Natural killer cell (primary cell): Measurements from ENCODE around the gene PLEKHA6. TPM values are rescaled to one million over a fixed set of nuclear protein-coding genes. Genes with fewer than 3 reads are reported as not detected.

Experiments used
- ATAC-seq, 3 donors: fragments of 150-1000 bp in 2 of 3; fragments of 200-7000 bp in 1 of 3; cut with Tn5 transposase; 1 replicate in 1 of 3; 2 replicates in 2 of 3; pipeline ENCODE4 v1.10.0; 2021; ENCODE audit warnings: mild to moderate bottlenecking in 2 of 3, moderate library complexity in 2 of 3
- DNase-seq, 2 donors: peaks; one replicate each; pipeline versions ENCODE4 v3.0.0 to v3.0.0-alpha.2; 2013 to 2021; ENCODE audit warnings: mixed read lengths in 1 of 2
- H3K27ac ChIP-seq: one replicate; pipeline ENCODE4 v1.5.1; 2013; ENCODE audit warnings: mild to moderate bottlenecking, low read length
- H3K27me3 ChIP-seq: one replicate; pipeline ENCODE4 v1.6.1; 2013; ENCODE audit warnings: low read length; ENCODE audit not compliant: control insufficient read depth, insufficient read depth
- H3K36me3 ChIP-seq: one replicate; pipeline ENCODE4 v1.6.1; 2013; ENCODE audit warnings: low read length; ENCODE audit not compliant: control insufficient read depth, insufficient read depth
- H3K4me1 ChIP-seq: one replicate; pipeline ENCODE4 v1.6.1; 2013; ENCODE audit warnings: low read length; ENCODE audit not compliant: control insufficient read depth, insufficient read depth
- H3K4me3 ChIP-seq: one replicate; pipeline ENCODE4 v1.5.1; 2013; ENCODE audit warnings: low read length
- H3K9me3 ChIP-seq: one replicate; pipeline ENCODE4 v1.6.1; 2013; ENCODE audit warnings: low read length; ENCODE audit not compliant: control insufficient read depth, insufficient read depth
- H3K27ac Mint-ChIP-seq, 2 donors: one replicate each; pipeline ENCODE4 v1.8.0; 2022; ENCODE audit warnings: mild to moderate bottlenecking in 2 of 2, mixed read lengths in 2 of 2, moderate library complexity in 1 of 2
- H3K27me3 Mint-ChIP-seq, 2 donors: one replicate each; pipeline ENCODE4 v1.8.0; 2022; ENCODE audit warnings: low read depth in 2 of 2, mixed read lengths in 2 of 2
- H3K36me3 Mint-ChIP-seq: one replicate; pipeline ENCODE4 v1.8.0; 2022; ENCODE audit warnings: mixed read lengths
- H3K4me1 Mint-ChIP-seq, 2 donors: one replicate each; pipeline ENCODE4 v1.8.0; 2022; ENCODE audit warnings: mixed read lengths in 2 of 2
- H3K4me3 Mint-ChIP-seq: one replicate; pipeline ENCODE4 v1.8.0; 2022; ENCODE audit warnings: mild to moderate bottlenecking, moderate library complexity, mixed read lengths
- H3K9me3 Mint-ChIP-seq, 2 donors: one replicate each; pipeline ENCODE4 v1.8.0; 2022; ENCODE audit warnings: mixed read lengths in 2 of 2
- WGBS: methylation state at CpG from one replicate; pipeline ENCODE4 v1.1.7; 2013; ENCODE audit warnings: missing lambda C conversion rate; ENCODE audit not compliant: insufficient coverage; 5-methylcytosine and 5-hydroxymethylcytosine counted together
- intact Hi-C: fragments of 100-400 bp; cut with micrococcal nuclease; formaldehyde crosslinking; loops from one replicate; pipeline ENCODE4 v1.14.2; 2022
- total RNA-seq, 4 donors: library from RNA; stranded (reverse); fragments of 120-200 nt in 1 of 4; gene quantifications; one replicate each; pipeline versions ENCODE4 v1.2.3 to v1.2.4, GENCODE V29; 2013 to 2022
- TF ChIP-seq, protein P1 (sequence below): fragments of 200-600 bp; IDR thresholded peaks from one replicate; pipeline ENCODE4 v1.8.0; 2022; ENCODE audit warnings: antibody characterized with exemption

Gene PLEKHA6
- total RNA-seq, 3 donors from 2014 or later (not counting 1 experiment from before 2014, with no cell fraction given): 0.10 to 0.43 (median 0.16) TPM

DNA sequence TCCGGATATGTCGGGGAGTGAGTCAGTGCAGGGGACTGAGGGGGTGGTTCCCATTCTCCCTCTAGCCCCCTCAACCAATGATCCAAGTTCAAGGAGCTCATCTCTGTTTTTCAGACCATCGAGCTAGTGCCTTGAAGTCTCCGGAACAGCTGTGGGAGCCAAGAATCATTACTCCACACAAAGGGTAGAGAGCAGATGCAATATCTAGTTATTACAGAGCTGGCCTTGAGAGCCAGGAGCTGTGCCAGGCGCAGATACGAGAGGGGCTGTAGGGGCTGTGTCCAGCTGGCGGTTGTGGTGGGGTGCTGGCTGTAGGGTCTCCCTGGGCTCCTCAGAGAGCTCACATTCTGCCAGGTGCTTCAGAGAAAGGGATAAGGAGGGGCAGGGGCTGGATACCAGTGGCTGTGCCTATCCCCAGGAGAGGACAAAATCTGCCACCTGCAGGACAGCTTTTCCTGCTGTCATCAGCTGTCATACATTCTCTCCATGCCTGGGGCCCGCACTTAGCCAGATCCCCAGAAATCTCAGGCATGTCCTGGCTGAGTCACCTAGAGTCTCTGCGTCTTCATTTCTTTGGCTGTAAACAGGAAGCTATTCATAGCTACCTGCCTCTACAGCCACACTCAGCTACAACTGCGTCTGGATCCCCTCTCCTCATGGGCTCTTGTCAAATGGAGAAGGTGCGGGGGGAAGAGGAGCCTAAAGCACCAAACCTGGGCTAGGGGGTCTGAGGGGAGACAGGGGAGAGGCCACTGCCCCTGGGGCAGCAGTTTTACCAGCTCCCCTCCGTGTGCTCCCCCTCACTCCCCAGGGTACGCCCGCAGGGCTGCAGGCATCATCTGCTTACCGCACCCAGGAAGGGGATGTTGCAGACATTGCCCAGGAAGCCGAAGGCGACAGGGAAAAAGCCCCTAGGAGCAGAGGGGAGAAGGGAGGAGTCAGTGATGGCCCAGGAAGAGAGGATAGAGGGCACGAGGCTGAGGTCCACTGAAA is 161.1 kb downstream of the PLEKHA6 start:
- ATAC-seq (no peak), DNase-seq (no peak)
- H3K27ac Mint-ChIP-seq: no peak overlapping the region
- no peak overlapping the region for H3K4me3 Mint-ChIP-seq
- Histone ChIP-seq H3K27me3 (no peaks in the 10 kb centered on the region), H3K4me1 (peaks cover 5% of the 10 kb centered on the region), H3K9me3 (no peaks in the 10 kb centered on the region), H3K27ac (no peak overlapping the region), H3K4me3 (no peak overlapping the region), H3K36me3 (no peaks in the 10 kb centered on the region)
- H3K27me3 Mint-ChIP-seq: peaks cover 6 to 7% of the 10 kb centered on the region in 2 donors
- no peaks in the 10 kb centered on the region for H3K9me3 Mint-ChIP-seq
- intact Hi-C loops: no loop called here
- H3K4me1 Mint-ChIP-seq: peaks cover 0 to 10% of the 10 kb centered on the region in 2 donors
- 81% methylated on average over 15 of the region's 18 CpGs for WGBS
- TF ChIP-seq, protein P1, sequence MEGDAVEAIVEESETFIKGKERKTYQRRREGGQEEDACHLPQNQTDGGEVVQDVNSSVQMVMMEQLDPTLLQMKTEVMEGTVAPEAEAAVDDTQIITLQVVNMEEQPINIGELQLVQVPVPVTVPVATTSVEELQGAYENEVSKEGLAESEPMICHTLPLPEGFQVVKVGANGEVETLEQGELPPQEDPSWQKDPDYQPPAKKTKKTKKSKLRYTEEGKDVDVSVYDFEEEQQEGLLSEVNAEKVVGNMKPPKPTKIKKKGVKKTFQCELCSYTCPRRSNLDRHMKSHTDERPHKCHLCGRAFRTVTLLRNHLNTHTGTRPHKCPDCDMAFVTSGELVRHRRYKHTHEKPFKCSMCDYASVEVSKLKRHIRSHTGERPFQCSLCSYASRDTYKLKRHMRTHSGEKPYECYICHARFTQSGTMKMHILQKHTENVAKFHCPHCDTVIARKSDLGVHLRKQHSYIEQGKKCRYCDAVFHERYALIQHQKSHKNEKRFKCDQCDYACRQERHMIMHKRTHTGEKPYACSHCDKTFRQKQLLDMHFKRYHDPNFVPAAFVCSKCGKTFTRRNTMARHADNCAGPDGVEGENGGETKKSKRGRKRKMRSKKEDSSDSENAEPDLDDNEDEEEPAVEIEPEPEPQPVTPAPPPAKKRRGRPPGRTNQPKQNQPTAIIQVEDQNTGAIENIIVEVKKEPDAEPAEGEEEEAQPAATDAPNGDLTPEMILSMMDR: no peak
- no peaks in the 10 kb centered on the region for H3K36me3 Mint-ChIP-seq

DNA sequence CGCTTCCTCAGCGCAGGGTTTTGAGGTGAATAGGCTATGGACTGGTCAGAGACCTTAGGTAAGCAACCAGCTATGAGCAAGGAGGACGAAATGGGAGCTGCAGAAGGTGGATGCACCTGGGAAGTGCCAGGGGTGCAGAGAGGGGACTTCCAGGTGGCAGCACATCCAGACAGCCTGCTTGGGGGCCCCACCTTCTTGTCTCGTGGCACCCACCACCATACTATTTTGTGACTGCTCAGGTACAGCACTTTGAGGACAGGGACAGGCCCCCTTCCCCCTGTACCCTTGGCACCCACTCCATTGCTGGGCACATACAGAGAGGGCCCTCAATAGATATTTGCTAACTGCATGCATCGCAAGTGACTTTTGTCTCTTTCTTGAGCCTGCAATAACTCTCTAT is 162.7 kb downstream of the PLEKHA6 start:
- Histone ChIP-seq H3K9me3 (no peaks in the 10 kb centered on the region), H3K4me3 (no peak overlapping the region), H3K36me3 (no peaks in the 10 kb centered on the region), H3K27ac (no peak overlapping the region), H3K27me3 (no peaks in the 10 kb centered on the region), H3K4me1 (peaks cover 5% of the 10 kb centered on the region)
- ATAC-seq (no peak), DNase-seq (no peak)
- no peak overlapping the region for H3K27ac Mint-ChIP-seq
- 85% methylated on average over 5 of the region's 5 CpGs for WGBS
- H3K4me3 Mint-ChIP-seq: no peak overlapping the region
- TF ChIP-seq, protein P1: no peak
- H3K27me3 Mint-ChIP-seq: peaks cover 4 to 11% of the 10 kb centered on the region in 2 donors
- H3K9me3 Mint-ChIP-seq: no peaks in the 10 kb centered on the region
- peaks cover 0 to 10% of the 10 kb centered on the region in 2 donors for H3K4me1 Mint-ChIP-seq
- H3K36me3 Mint-ChIP-seq: no peaks in the 10 kb centered on the region
- intact Hi-C loops: no loop called here

DNA sequence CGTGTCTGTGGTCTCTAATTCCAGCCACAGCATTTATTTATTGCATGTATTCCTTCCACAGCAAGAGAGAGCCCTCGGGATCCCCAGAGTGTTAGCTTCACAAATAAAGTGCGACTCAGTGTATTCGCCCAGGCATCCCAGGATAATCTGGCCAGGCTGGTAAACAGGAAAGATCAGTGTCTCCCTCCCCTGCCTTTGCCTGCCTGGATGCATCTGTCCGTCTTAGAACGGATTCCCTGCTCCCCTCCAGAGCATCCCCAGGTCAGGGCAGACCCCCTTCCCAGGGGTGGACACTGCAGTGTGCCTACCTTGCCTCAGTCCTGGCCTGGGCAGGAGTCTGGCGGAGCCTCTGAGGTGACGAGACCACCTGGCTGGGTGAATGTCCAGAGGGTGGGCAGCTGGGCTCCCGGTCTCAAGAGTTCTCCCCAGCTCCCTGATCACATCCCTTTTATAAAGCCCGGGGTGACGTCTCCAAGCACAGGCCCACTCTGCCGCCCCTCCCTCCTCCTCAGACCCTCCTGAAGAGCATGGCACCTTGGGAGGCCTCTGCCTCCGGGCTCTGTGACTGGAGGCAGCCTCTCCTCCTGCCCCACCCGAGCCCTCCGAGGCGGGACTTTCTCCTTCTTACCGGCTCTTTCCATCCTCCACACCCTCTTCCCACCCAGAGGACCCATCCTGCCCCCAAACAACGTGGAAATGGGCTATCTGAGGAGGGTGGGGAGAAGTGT is 163.5 kb downstream of the PLEKHA6 start, which contains the start of gene KISS1:
Gene KISS1 (minus strand): TSS at position 424 of the 728 bp plus-strand sequence. CDS start 3,615 bp downstream, outside the sequence.
- intact Hi-C loops: no loop called here
- WGBS: 82% methylated on average over 16 of the region's 18 CpGs
- Mint-ChIP-seq H3K4me3 (no peak within 1 kb of the TSS), H3K36me3 (no peaks in the 10 kb centered on the region), H3K27ac (no peak within 1 kb of the TSS), H3K9me3 (no peaks in the 10 kb centered on the region), H3K4me1 (peaks cover 0 to 10% of the 10 kb centered on the region in 2 donors), H3K27me3 (peaks cover 7 to 11% of the 10 kb centered on the region in 2 donors)
- Histone ChIP-seq H3K4me1 (peaks cover 5% of the 10 kb centered on the region), H3K4me3 (no peak within 1 kb of the TSS), H3K36me3 (no peaks in the 10 kb centered on the region), H3K27ac (no peak within 1 kb of the TSS), H3K9me3 (no peaks in the 10 kb centered on the region), H3K27me3 (no peaks in the 10 kb centered on the region)
- ATAC-seq (no peak), DNase-seq (no peak)
- TF ChIP-seq, protein P1: no peak
